NOMO-1 treated with DMSO at 0.1 percent for 48 hours (cell line): ENCODE data around the gene SMIM17.

Experiments used
- DNase-seq: peaks from one replicate; lab custom pipeline; 2025; ENCODE audit not compliant: unreplicated experiment; lab: John Stamatoyannopoulos, UW

The SMIM17 gene

DNA sequence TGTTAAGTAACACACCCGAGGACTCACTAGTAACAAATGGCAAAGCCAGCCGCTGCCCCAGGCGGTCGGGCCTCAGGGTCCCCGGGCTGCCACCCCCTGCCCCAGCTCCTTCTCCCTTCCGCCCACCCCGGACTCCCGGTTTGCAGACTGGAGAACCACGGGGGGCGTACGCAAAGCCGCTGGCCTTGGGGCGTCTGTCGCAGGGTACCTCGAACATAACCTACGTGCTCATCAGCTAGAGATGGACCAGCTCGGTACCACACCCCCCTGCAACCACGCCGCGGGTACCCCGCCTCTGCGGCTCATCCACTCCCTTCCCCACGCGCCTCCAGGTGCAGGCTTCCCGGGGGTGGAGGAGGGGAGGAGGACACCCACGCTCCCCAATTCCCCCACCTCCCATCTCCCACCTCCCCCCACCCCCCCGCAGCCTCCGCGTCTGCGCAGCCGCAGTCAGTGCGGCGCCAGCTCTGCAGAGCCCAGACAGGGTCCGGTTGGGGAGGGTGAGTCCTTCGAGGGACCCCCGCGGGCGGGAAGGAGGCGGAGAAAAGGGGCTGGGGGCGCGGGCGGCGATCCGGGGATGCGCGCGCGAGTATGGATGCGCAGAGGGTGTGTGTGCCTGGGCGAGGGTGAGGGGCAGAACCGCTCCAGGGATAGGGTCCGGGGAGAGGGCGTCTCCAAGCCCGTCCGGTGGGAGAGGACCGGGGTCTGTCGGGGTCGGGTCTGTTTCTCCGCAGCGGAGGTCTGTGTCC lies at the start of gene SMIM17:
TSS of gene SMIM17 (plus strand) at position 449 of the 749 bp plus-strand sequence. CDS start 2,509 bp downstream, outside the sequence.
- DNase-seq: no peak

DNA sequence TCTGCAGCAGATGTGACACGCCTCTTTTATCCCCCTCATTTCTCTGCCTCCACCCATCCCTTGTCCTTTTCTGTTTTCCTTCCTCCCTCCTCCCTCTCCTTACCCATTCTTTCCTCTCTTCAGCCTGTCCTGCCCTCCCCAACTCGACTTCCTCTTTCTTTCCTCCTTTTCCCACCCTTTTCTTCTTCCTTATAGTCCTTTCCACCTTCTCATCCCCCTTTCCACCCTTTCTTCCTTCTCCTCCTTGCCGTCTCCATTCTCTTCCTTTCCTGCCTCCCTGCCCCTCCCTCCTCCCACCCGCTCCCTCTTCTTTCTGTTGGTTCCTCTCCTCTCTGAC lies 48.5 kb upstream of the SMIM17 start:
- DNase-seq: no peak

DNA sequence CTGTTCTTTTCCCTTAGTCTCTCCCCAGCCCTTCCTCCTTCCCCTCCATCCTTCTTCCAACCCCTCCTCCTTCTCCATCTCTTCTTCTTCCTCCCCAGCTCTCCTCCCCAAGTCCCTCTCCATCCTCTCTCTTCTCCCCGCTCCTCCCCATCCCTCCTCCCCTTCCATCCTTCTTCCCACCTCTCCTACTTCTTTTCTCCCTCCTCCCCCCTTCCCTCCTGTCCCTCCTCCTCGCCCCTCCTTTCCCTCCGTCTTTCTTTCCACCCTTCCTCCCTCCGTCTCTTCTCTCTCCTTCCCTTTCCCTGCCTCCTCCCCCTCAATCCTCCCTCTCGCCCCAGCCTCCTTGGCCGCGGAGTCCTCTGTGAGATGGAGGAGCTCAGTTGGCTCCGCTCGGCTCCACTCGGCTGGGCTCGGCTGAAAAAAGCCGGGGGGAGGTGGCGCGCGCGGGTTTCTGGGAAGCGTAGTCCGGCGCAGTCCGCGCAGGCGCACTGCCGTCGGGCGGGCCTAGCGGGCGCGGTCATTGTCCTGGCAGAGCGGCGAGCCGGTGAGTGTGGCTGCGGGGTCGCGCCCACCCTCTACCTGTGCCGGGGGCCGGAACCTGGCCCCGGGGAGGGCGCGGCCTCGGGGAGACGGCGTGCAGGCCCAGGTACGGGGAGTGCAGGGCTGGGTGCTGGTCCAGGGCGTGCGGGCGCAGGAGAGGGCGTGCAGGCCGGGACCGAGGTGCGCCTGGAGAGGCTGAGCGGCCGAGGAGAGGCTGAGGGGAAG lies 48.0 kb upstream of the SMIM17 start, which contains the start of gene ZNF71:
TSS of gene ZNF71 (plus strand) at position 520 of the 765 bp plus-strand sequence. CDS start 6,257 bp downstream, outside the sequence.
- DNase-seq: peak; percentile 57

DNA sequence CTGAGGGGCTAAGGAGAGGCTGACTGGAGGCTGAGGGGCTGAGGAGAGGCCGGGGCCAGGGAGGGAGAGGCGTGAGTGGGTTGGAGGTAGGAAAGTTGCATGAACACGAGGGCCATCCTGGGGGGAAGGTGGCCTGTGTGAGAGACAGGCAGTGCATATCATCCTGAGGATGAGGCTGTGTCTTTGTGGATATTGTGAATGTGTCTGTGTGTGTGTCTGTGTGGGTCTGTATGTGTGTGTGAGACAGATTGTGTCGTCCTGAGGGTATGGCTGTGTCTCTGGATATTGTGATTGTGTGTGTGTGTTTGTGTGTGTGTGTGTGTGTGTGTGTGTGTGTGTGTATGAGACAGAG lies 47.4 kb upstream of the SMIM17 start:
- no peak for DNase-seq

DNA sequence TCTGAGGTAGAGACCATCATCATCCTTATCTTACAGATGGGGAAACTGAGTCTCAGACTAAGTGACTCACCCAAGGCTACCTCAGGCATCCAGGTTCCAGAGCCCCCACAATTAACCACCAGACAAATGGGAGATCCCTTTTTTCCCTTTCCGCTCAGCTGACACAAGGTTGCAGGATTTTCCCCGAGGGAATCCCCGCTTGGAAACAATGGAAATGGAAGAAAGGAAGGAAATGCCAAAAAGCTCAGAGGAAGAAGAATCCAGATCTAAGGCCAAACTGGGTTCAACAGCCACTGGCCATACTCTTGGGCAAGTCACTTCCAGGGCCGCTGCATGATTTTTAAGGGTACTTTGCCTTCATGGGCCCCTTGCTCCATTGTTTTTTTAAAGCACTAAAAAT lies 46.3 kb upstream of the SMIM17 start:
- no peak for DNase-seq

DNA sequence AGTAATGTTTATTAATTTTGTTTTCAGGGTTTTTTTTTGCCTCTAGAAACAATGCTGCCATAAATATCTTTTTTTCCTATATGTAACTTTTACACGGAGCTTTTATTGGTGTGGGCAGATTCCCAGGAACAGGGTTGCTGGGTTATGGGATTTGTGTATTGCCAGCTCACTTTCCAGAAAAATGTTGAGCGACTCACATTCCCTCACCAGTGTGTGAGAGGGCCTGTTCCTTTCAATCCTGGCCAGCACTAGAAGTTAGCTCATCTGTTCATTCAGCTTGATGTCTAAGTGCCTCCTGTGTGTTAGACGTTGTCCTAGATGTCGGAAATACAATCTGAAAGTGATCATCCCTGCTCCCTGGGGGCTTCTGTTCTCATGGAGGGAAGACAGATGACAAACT lies 45.3 kb upstream of the SMIM17 start:
- DNase-seq: no peak

DNA sequence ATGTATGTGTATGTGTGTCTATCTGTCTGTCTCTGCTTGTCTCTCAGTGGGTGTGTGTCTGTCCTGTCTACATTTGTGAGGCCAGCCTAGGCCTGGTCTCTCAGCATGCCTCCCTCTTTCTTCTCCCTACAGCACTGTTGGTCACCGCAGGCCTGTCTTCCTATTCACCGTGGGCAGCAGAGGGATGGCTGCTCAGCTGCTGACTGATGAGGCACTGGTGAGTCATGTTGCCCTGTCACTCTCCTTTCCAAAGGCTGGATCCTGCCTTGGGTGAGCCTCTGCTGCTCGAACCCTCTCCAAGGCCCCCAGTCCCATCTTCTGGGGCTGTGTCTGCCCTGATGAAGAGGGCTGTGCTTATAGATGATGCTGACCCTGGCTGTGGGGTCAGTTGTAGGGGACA lies 41.6 kb upstream of the SMIM17 start:
- no peak for DNase-seq

DNA sequence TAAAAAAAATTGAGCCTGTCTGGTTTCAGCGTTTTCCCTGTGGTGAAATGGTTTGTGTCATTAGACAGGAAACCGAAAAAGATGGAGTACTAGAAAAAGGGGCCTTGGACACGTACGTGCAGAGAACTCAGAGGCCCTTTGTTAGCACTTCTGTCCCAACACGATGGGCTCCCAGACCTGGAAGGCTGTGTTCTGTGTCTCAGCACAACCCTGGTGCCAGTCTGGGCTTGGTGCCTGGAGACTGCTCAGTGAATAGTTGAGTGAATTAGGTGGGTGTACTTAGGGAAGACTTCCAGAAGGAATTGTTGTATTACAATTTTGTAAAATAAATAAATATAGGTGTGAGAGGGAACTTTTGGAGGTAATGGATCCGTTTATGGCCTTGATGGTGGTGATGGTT lies 39.1 kb upstream of the SMIM17 start:
- no peak for DNase-seq

DNA sequence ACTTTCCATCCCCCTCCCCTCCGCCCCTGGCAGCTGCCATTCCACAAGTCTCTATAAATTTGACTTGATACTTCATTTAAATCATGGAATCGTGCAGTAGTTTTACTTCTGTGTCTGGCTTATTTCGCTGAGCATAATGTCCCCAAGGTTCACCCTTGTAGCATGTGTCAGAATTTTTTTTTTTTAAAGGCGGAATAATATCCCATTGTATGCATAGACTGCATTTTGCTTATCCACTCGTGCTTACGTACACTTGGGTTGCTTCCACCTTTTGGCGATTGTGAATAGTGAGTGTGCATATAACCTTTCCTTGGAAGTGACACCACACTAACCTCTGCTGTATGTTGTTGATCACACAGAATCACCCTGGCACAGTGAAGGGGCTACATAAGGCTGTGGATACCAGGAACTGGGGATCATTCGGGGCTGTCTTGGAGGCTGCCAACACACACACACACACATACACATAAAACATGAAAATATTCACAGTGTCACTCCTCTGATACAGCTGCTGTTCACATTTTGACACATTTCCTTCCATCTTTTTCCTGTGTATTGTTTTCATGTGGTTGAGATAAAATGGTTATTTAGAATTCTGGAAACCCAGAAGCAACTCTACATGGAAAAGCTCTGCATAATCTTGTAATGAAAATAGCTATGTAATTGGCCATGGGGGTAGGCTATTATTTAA lies 34.5 kb upstream of the SMIM17 start:
- DNase-seq: no peak

DNA sequence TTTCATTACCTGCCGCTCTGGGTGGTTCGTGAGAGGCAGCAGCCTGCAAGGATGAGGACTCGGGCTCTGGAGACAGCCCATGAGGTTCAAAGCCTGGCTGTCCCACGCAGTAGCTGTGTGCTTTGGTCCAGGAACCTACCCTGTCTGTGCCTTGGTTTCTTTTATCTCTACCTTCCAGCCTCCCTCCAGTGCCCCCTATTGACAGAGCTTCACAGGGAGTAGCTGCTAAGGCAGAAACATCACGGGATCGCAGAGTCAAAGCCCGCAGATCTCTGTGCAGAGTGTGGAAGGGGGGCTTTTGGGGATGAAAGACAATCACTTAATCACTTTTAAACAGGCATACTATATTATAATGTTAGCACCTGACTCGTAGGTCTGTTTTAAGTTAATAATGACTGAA lies 31.7 kb upstream of the SMIM17 start:
- no peak for DNase-seq

DNA sequence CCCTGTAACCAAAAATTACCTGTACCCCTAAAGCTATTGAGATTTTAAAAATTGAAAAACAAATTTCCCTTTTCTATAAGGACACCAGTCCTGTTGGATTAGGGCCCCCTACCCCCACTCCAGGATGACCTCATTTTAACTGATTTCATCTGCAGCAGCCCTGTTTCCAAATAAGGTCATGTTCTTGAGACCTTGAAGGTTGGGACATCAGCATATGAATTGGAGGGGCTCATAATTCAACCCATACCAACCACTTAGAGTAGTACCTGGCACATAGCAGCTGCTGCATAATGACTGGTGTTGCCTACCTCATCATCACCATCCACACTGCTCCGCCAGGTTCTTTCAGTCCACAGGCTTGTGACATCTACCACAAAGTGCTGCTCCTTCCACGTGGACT lies 30.2 kb upstream of the SMIM17 start:
- no peak for DNase-seq

DNA sequence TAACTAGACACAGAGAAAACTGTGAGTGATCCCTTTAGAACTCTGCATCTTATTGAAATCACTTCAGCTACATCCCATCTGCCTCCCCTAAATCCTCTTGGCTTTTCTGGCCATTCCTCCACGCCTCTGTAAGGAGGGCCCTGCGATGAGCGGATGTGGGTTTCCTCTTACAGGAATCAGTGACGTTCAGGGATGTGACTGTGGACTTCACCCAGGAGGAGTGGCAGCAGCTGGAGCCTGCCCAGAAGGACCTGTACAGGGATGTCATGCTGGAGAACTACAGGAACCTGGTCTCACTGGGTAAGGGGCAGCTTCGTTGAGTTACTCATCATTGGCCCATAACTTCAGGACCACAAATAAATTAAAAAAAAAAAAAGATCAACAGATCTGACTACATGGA lies 29.3 kb upstream of the SMIM17 start:
- DNase-seq: no peak

DNA sequence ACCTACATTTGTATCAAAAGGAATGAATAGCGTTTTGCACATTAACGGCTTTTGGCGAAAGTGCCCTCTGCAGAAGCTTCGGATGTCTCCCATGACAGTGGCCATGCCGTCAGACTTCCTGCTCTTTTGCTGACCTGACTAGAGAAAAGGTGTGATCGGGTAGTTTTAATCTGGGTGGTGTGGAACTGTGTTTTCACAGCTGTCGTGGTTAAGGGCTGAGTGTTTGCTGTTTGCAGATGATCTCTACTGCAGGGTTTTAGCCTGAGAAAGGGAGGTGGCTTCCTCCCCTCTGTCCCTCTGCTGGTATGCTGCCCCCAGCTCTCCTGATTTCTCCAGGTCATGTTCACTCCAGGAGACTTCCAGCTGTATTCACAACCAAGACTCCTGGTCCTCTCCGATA lies 25.4 kb upstream of the SMIM17 start:
- no peak for DNase-seq

DNA sequence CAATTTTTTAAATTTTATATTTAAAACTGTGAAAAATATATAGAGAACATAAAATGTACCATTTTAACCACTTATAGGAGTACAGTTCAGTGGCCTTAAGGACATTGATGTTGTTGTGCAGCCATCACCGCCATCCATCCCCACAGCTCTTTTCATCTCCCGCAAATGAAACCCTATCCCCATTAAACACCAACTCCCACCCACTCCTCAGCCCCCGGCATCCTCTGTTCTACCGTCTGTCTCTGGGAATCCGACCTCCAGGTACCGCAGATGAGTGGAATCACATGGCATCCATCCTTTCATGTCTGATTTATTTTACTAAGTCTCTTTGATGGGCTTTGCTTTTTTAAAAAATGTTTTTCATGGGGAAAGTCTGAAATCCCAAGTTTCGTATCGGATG lies 23.8 kb upstream of the SMIM17 start:
- DNase-seq: no peak

DNA sequence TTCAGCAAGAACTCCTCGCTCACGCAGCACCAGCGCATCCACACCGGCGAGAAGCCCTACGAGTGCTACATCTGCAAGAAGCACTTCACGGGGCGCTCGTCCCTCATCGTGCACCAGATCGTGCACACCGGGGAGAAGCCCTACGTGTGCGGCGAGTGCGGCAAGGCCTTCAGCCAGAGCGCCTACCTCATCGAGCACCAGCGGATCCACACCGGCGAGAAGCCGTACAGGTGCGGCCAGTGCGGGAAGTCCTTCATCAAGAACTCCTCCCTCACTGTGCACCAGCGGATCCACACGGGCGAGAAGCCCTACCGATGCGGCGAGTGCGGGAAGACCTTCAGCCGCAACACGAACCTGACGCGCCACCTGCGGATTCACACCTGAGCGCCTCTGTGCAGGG lies 20.6 kb upstream of the SMIM17 start:
- DNase-seq: no peak

DNA sequence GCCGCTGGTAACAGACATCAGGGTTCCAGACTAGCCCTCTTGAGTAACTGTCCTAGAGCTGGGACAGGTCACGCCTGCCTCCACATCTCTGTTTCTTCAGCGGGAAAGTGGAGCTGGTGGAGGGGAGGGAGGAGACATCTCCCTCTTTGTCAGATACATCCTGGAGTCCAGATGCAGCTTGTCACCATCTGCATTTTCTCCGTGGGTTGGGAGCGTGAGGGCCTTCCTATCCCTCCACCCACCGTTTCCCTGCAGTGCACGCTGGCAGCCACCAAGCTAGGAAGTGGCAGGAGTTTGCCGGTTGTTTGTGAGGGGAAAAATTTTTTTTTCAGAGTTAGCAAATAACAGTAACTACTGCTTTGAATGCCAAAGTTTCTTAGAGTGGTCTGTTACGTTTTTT lies 20.0 kb upstream of the SMIM17 start:
- no peak for DNase-seq

DNA sequence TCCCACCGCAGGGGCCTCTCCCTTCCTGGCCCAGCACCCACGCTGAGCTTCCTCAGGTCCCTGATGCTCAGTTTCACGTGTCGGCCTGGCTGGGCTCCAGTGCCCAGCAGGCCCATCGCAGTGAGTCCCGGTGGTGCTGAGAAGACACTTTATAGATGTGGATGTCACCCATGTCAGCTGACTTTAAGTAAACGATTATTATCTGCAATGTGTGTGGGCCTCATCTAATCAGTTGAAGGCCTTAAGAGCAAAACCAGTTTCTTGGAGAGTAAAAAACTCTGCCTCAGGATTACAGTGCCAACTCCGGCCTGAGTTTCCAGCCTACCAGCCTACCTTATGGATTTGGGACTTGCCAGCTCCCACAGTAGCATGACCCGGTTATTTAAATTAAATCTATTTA lies 17.3 kb upstream of the SMIM17 start:
- no peak for DNase-seq

DNA sequence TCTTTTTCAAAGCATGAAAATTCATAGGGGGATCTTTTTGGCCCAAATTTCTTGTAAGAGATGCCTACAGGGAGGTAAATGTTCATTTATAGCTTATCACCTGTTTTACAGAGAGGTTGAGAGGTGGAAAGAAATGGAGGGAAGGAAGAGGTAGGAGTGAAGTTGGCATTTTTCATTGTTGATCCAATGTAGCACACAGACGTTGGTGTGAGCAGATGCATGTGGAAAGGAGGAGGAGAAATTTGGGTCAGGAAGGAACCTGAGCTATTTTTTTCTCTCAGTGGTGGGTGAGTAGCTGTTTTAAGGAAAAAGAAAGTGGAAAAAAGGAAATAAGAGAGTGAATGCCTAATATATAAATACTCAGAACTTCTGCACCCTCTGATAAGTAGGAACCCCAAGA lies 9.9 kb upstream of the SMIM17 start:
- no peak for DNase-seq

DNA sequence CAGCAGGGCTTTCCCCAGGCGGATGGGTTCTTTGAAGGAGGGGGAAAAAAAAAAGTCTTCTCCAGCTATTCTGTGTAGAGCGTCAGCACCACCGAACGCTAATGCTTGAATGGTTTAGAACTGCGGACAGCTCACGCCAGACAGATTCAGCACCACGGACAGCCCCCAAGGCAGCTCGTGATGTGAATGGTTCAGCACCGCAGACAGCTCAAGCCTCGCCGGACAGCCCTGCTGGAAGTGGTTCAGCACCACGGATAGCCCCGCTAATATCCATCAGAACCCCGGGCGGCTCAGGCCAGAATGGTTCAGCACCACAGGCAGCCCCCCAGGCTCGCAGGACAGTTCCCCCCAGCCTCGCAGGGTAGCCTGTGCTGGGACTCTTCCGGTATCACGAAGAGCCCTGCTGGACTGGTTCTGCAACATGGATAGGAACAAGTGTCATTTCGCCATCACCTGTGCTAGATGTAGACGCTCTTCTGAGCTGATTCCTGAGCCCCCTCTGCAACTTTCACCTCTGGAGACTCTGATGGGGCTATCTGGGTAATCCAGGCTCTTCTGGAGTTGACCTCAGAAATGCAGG lies 4.9 kb upstream of the SMIM17 start:
- DNase-seq: peak; percentile 69

DNA sequence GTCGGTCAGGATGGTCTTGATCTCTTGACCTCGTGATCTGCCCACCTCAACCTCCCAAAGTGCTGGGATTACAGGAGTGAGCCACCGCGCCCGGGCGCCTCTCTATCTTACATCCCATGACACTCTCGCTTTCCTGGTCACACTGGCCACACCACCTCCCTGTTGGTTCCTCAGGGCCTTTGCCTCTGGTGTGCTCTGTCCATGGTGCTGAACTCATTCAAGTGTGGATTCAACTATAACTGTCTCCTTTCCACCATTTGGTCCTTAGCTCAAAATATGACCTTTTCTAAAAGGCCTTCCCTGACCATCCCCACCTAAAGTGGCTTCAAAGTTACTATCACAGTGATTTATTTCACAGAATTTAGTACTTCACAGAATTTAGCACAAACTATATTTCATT lies 3.7 kb upstream of the SMIM17 start:
- no peak for DNase-seq

DNA sequence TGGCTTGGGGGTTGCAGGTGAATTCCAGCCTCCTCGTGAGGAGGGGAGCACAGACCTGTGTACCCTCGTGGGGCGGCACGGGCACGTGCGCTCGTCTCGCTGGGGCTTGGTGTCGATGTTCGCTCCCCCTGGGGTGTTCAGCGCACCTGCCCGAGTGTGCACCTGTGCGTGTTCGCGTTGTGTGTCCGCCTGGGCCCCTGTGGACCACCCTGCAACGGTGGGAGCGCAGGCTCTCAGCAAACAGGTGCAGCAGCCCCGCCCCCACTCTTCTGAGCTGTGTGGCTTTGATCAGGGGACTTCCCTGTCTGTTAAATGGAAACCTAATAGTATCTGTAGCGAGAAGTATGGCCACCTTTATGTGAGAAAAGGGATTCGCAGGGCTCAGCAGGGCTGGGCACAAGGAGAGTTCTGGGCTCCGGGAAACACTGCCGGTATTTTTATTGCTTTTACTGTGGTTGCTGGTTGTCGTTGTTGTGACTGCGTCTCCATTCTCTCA lies 549 bp downstream of the SMIM17 start:
- DNase-seq: no peak

DNA sequence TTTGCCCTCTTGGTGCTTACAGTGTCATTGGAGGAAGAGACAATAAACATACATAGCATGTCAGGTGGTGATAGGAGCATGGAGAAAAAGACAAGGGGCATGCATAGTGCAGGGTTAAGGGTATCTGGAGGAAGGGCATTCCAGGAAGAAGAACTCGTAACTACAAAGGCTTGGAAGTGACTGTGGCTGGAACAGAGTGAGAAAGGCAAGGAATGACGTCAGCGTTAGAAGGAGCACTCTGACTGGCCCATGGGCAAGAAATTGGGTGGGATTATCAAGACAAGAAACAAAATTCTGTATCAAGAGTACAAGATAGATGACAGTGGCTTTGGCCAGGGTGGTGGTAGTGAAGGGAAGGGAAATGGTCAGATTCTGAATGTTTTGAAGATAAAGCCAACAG lies 11.2 kb downstream of the SMIM17 start:
- DNase-seq: no peak
